Activated CD4-positive, CD25-positive, alpha-beta regulatory T cell treated with anti-CD3 and anti-CD28 coated beads, Interleukin-2, amount 50 U/mL, for 72 hours (primary cell): ENCODE data around the gene EHF.
"Not testable (repeated sequence)": the region's sequence is repeated elsewhere in the genome, so short reads cannot be mapped to it uniquely, and the experiment has no call there.

Experiments
- DNase-seq: peaks from one replicate; pipeline ENCODE4 v3.0.0; 2021

Gene EHF

DNA sequence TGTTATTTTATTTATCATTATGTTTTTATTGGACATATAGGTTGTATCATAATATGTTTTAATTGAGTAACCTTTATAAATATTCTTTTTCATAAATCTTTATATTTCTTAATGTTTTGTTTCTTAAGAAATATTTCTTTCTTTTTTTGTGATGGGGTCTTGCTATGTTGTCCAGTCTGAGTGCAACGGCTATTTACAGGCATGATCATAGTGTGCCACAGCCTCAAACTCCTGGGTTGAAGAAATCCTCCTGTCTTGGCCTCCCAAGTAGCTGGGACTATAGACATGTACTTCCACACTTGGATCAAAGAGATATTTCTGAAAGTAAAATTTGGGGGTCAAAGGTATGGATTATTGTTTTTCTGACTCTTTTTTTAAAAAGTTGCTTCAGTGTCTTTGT, 53.1 kb downstream of the EHF start:
- no peak for DNase-seq

DNA sequence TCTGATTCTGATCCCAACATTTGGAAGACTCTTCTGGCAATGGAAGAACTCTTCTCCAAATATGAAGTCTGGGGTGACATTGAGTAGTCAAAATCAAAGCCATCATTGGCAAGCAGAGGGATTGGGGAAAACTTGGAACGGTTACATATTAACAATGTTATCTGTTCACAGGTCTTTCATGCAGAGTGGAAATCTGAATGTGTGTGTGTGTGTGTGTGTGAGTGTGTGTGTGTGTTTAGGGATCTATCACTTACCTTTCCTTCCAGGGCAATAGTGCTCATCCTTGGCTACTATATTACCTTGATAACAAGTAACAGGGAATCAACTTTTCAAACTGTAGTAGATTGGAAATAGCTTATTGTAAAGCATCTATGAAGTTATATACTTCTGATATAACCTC, 55.3 kb downstream of the EHF start:
- no peak for DNase-seq

DNA sequence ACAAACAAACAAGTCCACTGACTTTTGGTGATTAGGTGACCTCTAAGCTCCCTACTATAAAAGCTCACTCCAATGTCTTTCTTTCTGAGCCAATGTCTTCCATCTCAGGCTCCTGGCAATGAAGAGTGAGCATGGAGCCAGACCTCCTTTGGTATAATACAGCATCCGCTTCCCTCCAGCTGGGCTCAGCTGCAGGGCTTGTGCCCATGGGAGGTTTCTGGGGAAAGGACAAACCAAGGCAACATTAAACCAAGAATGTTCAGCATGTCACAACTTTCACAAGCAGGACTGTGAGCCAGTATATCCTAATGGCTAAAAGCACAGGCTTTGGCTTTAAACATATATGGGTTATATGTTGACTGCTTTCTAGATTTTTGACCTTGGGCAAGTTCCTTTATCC, 58.8 kb downstream of the EHF start:
- DNase-seq: no peak

DNA sequence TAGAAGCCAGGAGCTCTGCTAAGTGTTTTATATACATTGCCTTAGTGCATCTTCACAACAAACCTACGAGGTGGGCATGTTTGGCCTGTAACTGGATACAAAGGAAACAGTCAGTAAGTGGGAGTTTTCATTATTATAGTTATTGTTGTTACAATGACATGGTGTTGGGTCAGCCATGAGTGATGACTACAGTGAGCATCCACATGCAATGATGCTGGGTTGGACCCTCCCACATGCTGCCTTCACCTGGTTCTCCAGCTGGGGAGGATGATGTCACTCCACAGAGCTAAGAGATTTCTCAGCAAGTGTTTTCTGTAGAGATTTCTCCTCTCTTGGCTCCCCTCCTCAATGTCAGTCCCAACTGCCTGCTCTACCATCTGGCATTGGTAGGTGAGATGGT, 59.3 kb downstream of the EHF start:
- DNase-seq: no peak

DNA sequence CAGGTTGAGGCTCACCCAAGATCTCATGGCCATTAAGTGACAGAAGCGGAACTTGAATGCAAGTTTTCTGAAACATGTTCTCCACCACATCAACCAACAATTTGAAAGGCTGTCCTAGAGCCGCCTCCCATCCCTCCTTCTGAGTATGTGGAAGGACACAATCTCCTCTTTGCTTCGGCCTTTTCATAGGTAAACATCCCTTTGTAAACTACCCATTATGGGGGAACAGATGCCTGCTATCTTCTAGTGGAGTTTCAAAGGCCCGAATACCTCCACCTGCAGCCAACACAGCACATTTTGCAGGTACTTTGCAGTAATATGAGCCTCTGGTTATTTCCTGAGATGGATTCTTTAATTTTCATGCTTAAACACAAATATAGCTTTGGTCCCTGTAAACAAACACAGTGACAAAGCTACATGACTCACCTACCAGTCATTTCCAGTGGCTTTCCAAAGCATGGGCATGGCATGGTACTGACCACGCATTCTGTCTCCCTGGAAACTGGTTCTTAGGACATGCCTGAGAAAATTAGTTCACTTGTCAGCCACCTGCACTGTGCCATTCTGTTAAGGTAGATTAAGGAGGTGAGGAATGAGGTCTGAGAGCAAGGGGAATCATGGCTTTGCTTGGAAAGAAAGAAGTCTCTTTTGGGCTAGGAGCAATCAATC, 60.2 kb downstream of the EHF start:
- DNase-seq: no peak

DNA sequence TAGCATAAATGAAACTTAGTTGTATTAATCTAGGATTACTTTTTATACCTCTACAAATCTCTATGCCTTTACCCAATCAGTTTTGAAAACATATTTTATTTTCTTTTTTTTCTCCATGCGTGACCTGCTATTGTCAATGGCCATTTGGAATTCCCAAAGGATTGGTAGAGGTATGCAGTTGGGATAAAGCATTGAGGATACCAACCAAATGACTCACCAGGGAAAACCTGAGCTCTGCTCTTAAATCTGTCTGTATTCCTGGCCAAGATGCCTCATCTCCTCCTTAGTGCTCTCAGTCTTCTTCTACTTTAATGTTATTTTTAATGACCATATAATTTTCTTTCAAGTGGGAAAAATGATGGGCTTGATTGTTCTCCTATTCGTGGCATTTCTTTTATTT, 61.9 kb downstream of the EHF start:
- DNase-seq: no peak

DNA sequence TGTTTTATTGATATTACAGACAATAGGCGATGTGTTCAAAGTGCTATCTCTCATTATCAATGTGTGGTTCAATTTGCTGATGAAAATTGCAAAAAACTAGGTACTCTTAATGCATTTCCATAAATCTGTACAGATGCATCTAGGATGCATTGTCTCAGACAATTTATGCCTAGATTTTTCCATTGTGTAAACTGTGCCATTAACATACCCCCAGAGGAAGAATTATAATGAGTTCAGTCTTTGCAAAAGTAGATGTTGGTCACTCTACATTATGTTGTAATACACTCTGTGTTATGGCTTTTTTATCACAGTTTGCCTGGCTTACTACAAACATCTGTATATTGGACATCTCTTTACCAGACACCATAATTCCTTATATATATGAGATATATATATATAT, 62.5 kb downstream of the EHF start:
- no peak for DNase-seq

DNA sequence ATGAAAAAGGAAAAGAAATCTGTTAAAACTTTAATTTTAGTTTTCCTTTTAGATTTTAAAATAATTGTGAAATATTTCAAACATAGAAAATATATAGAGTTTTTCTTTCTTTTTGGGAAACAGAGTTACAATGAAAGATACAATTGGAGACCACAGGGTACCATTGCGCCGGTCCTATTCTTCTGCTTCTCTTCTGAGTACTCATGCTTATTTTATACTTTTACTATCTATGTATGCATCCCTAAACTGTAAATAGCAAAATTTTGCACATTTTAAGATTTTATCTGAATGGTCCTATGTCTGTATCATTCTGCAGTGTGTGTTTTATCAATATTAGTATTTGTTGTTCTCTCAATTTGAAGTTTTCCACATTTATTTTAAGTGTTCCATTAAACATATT, 65.0 kb downstream of the EHF start:
- DNase-seq: no peak

DNA sequence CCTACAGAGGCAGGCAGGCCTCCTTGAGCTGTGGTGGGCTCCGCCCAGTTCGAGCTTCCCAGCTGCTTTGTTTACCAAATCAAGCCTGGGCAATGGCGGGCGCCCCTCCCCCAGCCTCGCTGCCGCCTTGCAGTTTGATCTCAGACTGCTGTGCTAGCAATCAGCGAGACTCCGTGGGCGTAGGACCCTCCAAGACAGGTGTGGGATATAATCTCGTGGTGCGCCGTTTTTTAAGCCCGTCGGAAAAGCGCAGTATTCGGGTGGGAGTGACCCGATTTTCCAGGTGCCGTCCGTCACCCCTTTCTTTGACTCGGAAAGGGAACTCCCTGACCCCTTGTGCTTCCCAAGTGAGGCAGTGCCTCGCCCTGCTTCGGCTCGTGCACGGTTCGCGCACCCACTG, 71.4 kb downstream of the EHF start:
- DNase-seq: not testable (repeated sequence)

DNA sequence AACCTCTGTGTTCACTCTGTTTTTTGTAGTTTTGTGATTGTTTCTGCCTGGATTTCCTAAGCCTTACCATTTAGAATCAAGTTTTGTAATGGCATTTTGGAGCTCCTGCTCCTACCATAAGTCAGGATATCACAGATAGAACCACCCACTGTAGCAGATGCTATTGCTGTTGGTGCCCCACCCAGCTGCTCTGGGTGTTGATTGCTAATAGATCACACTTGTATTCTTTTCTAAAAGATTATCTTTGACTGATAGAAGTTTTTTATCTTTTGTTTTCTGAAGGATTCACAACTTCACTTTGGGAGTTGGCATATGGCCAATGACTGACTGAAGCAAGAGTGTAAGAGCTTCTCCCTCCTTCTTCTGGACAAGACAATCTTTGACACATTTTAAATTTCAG, 76.0 kb downstream of the EHF start:
- no peak for DNase-seq

DNA sequence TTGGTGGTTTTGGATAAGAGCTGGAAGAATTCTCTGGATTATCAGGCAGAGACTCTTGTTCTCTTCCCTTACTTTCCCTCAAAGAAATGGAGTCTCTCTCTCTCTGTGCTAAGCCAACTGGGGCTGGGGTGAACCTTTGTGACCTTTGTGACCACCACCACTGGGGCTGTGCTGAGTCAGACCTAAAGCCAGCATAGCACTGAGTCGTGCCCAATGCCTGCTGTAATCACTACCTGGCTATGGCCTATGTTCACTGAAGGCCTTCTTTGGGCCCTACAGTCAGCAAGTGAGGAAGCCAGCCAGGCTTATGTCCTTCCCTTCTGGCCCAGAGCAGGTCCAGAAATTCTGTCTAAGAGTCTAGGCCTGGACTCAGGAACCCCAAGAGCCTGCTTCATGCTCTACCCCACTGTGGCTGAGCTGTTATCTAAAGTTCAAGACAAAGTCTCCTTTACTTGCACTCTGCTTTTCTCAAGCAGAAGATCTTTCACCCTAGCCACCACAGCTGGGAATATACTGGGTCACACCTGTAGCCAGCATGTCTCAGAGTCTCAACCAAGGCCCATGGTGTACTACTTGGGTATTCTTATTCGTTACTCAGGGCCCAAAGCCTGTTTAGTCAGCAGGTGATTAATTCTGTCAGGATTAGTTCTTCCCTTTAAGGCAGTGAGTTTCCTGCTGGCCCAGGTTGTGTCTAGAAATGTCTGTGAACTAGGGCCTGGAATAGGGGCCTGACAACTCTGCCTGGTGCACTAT, 86.0 kb downstream of the EHF start:
- no peak for DNase-seq

DNA sequence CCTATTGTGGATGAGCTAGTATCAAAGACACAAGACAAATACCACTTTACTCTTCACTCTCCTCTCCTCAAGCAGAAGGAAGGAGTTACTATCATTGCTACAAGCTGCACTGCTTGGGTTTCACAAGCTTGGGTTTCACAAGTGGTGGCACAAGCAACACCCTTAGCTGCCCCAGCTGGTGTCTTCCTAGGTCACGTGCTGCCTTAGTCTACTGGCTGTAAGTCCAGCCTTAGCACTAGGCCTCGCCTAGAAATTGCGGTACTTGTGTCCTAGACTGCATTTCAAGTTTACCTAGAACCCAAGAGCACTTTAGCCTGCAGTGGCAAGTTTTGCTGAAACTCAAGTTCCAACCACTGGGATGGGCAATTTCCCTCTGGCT, 86.6 kb downstream of the EHF start:
- no peak for DNase-seq
